HUES48 (cell line): Measurements from ENCODE around the gene MGMT.

Experiments
- H3K27ac ChIP-seq: one replicate; pipeline ENCODE4 v1.7.0; 2013; ENCODE audit warnings: low read depth, low read length, inconsistent platforms
- H3K27me3 ChIP-seq: 2 replicates; pipeline ENCODE4 v1.6.1; 2013; ENCODE audit warnings: mild to moderate bottlenecking, low read length; ENCODE audit not compliant: control insufficient read depth, insufficient read depth
- H3K36me3 ChIP-seq: 2 replicates; pipeline ENCODE4 v1.6.1; 2013; ENCODE audit warnings: low read length; ENCODE audit not compliant: control insufficient read depth, insufficient read depth
- H3K4me1 ChIP-seq: 2 replicates; pipeline ENCODE4 v1.6.1; 2013; ENCODE audit warnings: mild to moderate bottlenecking, low read length; ENCODE audit not compliant: control insufficient read depth, insufficient read depth
- H3K4me3 ChIP-seq: 2 replicates; pipeline ENCODE4 v1.5.1; 2013; ENCODE audit warnings: mild to moderate bottlenecking, low read depth, low read length
- H3K9ac ChIP-seq: 2 replicates; pipeline ENCODE4 v1.6.1; 2013; ENCODE audit warnings: mild to moderate bottlenecking, low read depth, low read length, moderate library complexity
- H3K9me3 ChIP-seq: 2 replicates; pipeline ENCODE4 v1.6.1; 2013; ENCODE audit warnings: low read length; ENCODE audit not compliant: control insufficient read depth, insufficient read depth

The MGMT gene

DNA sequence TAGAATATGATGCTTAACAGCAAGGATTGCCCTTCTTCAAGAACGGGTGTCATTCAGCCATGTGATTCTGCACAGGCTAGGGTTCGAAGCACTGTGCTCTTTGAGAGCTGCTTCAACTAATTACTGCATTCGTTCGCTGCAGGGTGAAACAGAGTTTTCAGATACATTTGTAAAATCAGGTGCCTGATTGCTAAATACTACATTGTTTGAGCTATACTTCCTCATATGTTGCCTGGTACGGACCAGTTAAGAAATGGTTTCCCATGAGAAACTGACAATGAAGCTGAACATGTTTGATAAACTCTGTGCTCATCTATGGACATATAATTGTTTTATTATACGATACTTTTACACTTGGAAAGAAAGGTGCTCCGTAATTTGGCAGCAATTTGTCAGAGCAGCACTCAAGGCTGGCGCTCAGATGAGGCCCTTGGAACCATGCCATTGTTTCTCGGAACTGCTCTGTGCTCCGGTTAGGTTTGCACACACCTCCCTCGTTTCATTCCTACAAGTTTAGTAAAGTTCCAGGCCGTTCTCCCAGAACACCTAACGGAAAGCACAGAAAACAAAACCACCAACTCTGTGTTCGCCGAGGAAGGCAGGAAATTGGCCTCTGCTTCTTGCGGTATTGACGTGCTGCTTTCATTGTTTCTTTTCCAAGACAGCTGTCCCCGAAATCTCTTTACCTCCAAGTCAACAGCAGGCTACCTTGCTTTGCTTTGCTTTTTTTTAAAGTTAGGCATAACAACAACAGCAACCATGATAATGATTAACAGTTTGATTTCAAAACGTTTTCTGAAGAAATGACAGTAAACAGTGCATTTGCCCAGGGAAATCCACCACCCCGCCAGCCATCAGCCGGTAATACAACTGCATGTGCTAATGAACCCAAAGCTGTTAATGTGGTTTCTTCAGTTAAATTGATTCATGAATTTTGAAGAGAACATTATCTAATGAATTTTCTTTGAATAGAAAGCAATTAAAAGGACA is 290.2 kb downstream of the MGMT start:
- no peaks in the 10 kb centered on the region for H3K27me3 ChIP-seq
- no peak overlapping the region for H3K9ac ChIP-seq
- H3K9me3 ChIP-seq, result peaks cover 17% of the 10 kb centered on the region; the same call in 1 of the 2 replicates
- H3K27ac ChIP-seq, result no peak overlapping the region
- H3K4me3 ChIP-seq, result no peak overlapping the region
- no peaks in the 10 kb centered on the region for H3K36me3 ChIP-seq
- peaks cover 2% of the 10 kb centered on the region; the same call in 1 of the 2 replicates for H3K4me1 ChIP-seq

DNA sequence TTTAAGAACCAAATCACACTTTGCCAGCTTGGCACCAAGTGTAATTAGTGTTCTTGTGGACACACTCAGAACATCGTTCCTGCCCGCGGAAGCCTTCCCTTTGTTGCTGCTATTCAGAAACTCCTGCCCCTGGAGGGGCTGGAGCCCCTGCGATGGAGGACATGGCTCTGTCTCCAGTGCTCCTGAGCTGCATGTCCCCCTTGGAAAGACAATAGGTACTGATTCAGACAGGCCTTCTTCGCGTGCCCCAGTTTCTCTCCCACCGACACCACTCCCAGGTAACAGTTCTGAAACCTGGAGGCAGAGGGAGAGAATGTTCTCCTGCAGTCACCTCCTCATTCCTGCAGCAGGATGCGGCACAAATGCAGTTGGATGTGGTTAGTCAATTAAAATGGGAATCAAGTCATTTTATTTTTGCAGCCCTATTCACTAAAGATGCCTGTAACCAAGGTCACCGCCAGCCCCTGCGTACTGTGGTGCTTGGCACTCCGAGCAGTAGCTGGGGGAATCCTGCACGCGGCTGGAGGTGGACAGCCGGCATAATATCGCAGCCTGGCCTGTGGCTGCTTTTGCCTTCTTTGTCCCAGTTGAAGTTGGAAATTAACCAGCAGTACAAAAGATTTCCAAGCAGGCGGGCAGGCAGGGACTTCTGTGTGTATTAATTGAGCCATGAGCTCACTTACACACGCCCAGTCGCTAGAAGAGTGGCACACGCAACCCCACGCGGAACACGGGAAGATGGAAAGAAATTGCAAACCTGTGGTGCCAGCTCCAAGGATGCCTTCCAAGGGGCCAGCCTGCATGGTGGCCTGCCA is 291.4 kb downstream of the MGMT start:
- Histone ChIP-seq H3K9ac (no peak overlapping the region), H3K27ac (no peak overlapping the region), H3K27me3 (no peaks in the 10 kb centered on the region), H3K4me1 (peaks cover 9% of the 10 kb centered on the region), H3K4me3 (no peak overlapping the region), H3K9me3 (peaks cover 17% of the 10 kb centered on the region; the same call in 1 of the 2 replicates), H3K36me3 (no peaks in the 10 kb centered on the region)

DNA sequence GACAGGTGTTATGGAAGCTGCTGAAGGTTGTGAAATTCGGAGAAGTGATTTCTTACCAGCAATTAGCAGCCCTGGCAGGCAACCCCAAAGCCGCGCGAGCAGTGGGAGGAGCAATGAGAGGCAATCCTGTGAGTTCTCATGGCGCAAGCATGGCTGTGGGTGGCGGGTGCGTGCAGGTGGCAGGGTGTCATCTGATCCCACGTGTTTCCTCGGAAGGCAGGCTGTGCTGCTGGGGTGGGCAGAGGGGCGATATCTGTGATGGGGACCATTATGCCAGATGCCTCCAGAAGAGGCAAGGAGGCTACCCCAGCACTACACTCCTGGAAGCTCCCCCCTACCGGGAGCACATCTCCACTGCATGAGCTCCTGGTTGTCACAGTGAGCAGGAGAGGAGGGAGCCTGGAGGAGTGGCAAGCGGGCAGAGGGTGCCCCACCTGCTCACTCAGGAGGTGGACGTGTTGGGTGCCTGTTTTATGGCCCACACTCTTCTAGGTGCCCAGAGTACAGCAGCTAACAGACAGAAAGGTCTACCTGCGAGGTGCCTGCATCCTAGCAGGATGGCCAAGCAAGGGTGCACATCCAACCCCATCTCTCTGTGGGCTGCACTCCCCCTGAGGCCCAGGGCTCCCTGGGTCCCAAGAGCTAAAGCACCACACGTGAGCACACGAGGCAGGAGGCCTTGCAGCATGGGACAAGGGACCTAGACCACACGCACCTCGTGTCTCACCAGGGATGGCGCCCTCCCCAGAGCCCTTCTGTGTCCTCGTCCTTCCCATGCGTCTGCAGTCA is 292.4 kb downstream of the MGMT start:
- H3K9me3 ChIP-seq, result peaks cover 9% of the 10 kb centered on the region; the same call in 1 of the 2 replicates
- H3K4me1 ChIP-seq, result peaks cover 9% of the 10 kb centered on the region
- H3K4me3 ChIP-seq, result no peak overlapping the region

DNA sequence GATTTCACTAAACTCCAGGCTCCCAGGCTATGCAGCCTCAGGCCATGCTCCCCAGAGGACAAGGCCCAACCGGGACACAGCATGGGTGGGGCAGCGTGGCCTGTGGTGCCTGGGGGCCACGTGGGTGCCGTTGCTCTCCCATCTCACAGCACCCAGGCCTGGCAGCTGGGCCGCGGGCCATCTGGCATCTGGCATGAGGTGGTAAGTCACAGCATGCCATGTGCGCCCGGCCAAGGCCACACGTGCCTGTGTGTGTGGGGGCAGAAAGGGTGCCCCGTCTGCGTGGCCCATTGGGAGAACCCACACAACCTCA is 292.9 kb downstream of the MGMT start:
- Histone ChIP-seq H3K9ac (no peak overlapping the region), H3K9me3 (peaks cover 3% of the 10 kb centered on the region; the same call in 1 of the 2 replicates), H3K4me3 (no peak overlapping the region), H3K4me1 (peaks cover 9% of the 10 kb centered on the region), H3K36me3 (no peaks in the 10 kb centered on the region), H3K27me3 (no peaks in the 10 kb centered on the region), H3K27ac (no peak overlapping the region)

More for the DNA sequence above, 292.4 kb downstream of the MGMT start:
- Histone ChIP-seq H3K27ac (no peak overlapping the region), H3K27me3 (no peaks in the 10 kb centered on the region), H3K36me3 (no peaks in the 10 kb centered on the region), H3K9ac (no peak overlapping the region)

DNA sequence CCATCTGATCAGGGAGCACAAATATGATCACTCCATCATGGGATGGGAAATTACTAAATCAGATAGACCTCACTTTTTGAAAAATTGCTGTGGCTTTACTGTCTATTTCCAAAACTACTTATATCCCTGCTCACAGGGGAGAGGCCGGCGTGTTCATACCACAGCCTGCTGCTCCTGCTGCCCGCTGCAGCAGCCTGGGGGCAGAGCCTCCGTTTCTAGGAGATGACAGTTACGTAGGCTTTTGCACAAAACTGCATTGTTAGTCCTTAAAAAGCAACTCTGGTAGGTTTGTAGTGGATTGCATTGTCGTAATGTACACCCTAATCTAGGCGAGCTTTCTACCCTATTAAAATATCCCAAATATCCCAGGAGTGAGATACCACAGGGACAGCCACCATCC is 293.4 kb downstream of the MGMT start:
- Histone ChIP-seq H3K27me3 (no peaks in the 10 kb centered on the region), H3K9me3 (no peaks in the 10 kb centered on the region), H3K9ac (no peak overlapping the region), H3K27ac (no peak overlapping the region), H3K36me3 (no peaks in the 10 kb centered on the region), H3K4me1 (peaks cover 9% of the 10 kb centered on the region), H3K4me3 (no peak overlapping the region)

DNA sequence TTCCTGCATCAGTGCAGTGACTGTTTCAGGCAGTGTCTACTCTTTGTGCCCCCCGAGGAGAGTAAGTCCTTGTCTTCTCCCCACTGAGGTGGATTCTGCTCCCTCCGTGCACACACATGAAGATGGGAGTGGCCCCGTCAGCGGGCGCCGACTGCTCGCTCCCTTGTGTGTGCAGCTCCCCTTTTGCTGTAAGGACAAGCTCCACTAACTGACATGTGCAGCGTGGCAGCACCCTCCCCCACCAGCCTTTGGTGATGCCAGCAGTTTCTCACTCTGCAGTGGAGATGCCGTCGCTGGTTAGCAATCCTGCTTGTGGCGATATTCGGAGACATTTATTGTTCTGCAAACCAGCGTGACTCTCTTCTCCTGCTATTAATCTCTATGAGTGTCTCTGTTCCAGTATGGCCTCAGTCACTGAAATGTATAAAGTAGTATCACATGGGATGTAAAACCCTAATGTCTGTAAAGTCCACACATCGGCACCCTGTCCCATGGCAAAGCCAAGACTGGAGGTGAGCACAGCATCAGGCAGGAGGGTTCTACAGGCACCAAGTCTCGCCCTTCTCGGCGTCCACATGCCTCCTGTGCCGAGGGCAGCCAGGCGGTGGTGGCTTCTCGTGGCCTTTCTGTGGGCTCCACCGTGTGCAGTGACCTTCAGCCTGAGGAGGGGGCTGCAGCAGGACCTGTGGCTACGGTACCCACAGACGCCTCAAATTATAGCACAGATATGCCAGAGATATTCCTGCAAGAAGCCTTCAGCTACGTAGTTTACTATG is 294.3 kb downstream of the MGMT start:
- Histone ChIP-seq H3K9me3 (no peaks in the 10 kb centered on the region), H3K9ac (no peak overlapping the region), H3K4me1 (peaks cover 9% of the 10 kb centered on the region), H3K36me3 (no peaks in the 10 kb centered on the region), H3K4me3 (no peak overlapping the region), H3K27me3 (no peaks in the 10 kb centered on the region), H3K27ac (no peak overlapping the region)

DNA sequence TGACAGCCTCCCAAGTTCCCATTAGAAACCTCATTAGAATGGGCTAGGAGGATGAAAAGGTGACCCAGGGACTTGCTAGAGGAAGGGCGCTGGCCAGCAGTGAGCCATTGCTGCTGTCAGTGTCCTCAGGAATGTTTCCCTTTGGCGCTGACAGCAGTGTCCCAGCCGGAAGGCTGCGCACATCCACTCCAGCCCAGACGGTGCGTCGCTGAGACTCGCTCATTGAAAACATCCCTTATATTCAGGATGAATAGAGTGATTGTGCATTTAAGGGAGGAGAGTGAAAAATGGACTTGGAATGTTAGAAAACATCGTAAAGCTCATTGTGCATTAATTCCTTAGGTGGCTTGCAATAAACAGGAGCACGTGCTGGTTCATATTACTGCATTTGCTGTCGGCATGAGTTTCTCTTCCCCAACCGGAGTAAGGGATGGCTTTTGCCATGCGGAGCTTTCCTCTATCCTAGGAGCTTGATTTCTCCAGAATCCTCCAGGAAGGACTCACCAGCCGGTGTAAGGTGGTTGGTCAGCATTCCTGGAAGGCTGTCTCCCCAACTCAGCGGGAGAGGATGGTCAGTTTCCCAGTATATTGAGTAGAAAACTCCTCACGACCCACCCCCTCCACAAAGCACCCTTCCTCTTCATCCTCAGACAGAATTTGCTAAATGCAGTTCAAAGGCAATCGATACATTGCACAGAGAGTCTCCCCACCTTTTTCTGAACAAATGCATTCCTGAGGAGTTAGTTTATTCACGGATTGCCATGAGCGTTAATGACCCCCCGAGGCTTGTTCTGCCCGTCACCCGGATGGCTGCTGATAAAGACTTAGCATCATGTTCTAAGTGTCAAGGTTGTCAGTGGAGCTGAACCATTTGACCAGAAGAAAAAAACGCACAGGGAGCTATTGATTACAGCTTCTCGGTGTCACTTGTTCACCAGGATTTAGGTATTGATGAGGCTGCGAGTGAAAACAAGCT is 295.2 kb downstream of the MGMT start:
- no peaks in the 10 kb centered on the region for H3K27me3 ChIP-seq
- no peak overlapping the region for H3K27ac ChIP-seq
- H3K9ac ChIP-seq, result no peak overlapping the region
- H3K36me3 ChIP-seq, result no peaks in the 10 kb centered on the region
- no peaks in the 10 kb centered on the region for H3K9me3 ChIP-seq
- no peak overlapping the region for H3K4me3 ChIP-seq
- peaks cover 9% of the 10 kb centered on the region for H3K4me1 ChIP-seq

DNA sequence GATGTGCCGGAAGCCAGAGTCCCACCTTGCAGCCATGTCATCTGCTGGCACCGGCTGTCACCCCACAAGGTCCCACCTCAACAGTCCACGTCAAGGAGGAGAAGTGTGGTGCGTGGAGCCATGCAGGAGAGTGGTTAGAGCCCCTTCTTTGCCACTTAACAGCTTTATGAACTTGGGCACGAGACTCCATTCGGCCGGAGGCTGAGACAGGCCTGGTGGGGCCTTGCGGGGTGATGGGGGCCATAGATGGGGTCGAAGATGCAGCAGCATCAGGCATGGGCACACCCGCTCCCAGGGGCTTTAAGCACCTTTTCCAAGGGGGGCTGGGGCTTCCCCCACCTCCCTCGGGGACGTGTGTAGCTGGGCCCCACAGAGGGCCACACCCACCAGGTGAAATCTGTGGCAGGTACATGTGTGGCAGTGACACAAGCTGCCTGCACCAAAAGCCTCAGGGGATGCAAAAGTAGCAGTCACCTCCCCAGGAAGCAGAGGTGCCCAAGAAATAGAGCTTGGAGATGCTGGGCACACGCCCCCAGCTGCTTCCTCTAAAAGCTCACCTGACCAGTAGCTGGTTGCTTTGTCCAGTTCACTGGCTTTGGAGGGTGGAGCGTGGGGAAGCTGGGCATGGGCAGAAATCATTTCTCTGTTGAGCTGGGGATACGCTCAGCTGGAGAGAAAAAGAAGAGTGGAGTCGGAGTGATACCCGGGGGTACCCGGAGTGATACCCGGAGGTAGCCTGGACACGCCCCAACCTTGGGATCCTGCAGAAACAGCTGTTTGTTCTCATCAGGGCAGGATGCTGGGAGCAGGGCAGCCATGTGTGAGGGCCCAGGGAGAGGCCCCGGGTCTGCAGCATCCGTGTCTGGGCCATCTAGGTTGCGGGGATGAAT is 297.2 kb downstream of the MGMT start:
- H3K9ac ChIP-seq, result no peak overlapping the region
- no peak overlapping the region for H3K4me3 ChIP-seq
- H3K4me1 ChIP-seq, result peaks cover 9% of the 10 kb centered on the region
- H3K27ac ChIP-seq, result no peak overlapping the region
- no peaks in the 10 kb centered on the region for H3K9me3 ChIP-seq
- H3K36me3 ChIP-seq, result no peaks in the 10 kb centered on the region
- no peaks in the 10 kb centered on the region for H3K27me3 ChIP-seq
